Measurements from ENCODE around the gene THRSP.

The THRSP gene

GRCh38 chr11:78030429-78031325, 33.0 kb upstream of the THRSP start:
- Mint-ChIP-seq H3K27me3 (no peaks in the 10 kb centered on the region), H3K4me1 (no peaks in the 10 kb centered on the region), H3K36me3 (ENCODE audit: insufficient read depth) (no peaks in the 10 kb centered on the region), H3K27ac (ENCODE audit: low read depth) (no peak overlapping the region), H3K9me3 (no peaks in the 10 kb centered on the region), H3K4me3 (no peak overlapping the region)
- ATAC-seq (replicated peaks; ENCODE audit: extremely low read depth, poor library complexity, severe bottlenecking) (no peak), DNase-seq (ENCODE audit: low spot score in 2 of 2) (no peak)

DNA sequence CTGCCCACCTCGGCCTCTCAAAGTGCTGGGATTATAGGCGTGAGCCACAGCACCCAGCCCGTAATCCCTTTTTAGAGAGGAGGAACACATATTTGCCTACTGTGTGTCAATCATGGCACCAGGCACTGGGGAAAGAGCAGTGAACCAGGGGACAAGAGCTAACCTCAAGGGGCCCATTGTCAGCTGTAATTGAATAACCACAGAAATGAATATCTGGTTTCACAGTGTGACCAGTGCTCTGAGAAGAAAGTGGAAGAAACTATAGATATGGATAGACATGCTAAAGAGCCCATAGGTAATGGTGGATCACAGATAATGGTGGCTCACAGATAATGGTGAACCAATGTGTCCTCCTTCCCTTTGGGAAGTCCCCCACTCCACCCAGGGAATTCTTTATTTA, 32.0 kb upstream of the THRSP start:
- H3K9me3 Mint-ChIP-seq = no peaks in the 10 kb centered on the region
- DNase-seq (ENCODE audit: low spot score in 2 of 2) (no peak), ATAC-seq (replicated peaks; ENCODE audit: extremely low read depth, poor library complexity, severe bottlenecking) (no peak)
- H3K36me3 Mint-ChIP-seq (ENCODE audit: insufficient read depth) = no peaks in the 10 kb centered on the region
- no peaks in the 10 kb centered on the region for H3K27me3 Mint-ChIP-seq
- H3K27ac Mint-ChIP-seq (ENCODE audit: low read depth) = no peak overlapping the region
- H3K4me1 Mint-ChIP-seq = no peaks in the 10 kb centered on the region
- H3K4me3 Mint-ChIP-seq = no peak overlapping the region

DNA sequence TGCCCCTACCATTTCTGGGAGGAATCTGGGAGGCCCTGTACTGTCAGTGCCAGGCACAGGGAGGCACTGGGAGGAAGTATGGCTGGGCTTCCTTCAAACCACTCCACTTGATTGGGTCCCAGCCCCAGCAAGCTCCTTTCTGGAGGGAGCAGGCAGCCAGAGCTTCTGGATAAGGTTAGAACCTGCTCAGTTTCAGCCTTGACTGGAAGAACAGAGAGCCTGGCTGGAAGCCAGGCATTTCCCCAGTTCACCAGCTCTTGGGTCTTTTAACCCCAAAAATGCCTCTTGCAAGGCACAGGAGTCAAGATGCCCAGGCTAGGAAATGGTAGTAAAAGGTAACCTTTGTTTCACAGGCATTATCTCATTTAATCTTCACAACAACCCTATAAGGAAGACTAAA, 31.6 kb upstream of the THRSP start:
- Mint-ChIP-seq H3K27me3 (no peaks in the 10 kb centered on the region), H3K27ac (ENCODE audit: low read depth) (no peak overlapping the region), H3K4me3 (no peak overlapping the region), H3K36me3 (ENCODE audit: insufficient read depth) (no peaks in the 10 kb centered on the region), H3K9me3 (no peaks in the 10 kb centered on the region), H3K4me1 (no peaks in the 10 kb centered on the region)
- DNase-seq (ENCODE audit: low spot score in 2 of 2) (no peak), ATAC-seq (replicated peaks; ENCODE audit: extremely low read depth, poor library complexity, severe bottlenecking) (no peak)

- Mint-ChIP-seq H3K9me3 (no peaks in the 10 kb centered on the region), H3K4me1 (no peaks in the 10 kb centered on the region), H3K27me3 (no peaks in the 10 kb centered on the region), H3K27ac (ENCODE audit: low read depth) (no peak overlapping the region), H3K36me3 (ENCODE audit: insufficient read depth) (no peaks in the 10 kb centered on the region), H3K4me3 (no peak overlapping the region)
- ATAC-seq (replicated peaks; ENCODE audit: extremely low read depth, poor library complexity, severe bottlenecking) = no peak
- no peak for DNase-seq (ENCODE audit: low spot score in 2 of 2)
These were observed 30.6 kb upstream of the THRSP start for GRCh38 chr11:78033040-78033439.

- DNase-seq (ENCODE audit: low spot score in 2 of 2) (no peak), ATAC-seq (replicated peaks; ENCODE audit: extremely low read depth, poor library complexity, severe bottlenecking) (no peak)
- no peaks in the 10 kb centered on the region for H3K36me3 Mint-ChIP-seq (ENCODE audit: insufficient read depth)
- no peaks in the 10 kb centered on the region for H3K9me3 Mint-ChIP-seq
- no peak overlapping the region for H3K4me3 Mint-ChIP-seq
- peaks cover 2% of the 10 kb centered on the region for H3K4me1 Mint-ChIP-seq
- no peaks in the 10 kb centered on the region for H3K27me3 Mint-ChIP-seq
- no peak overlapping the region for H3K27ac Mint-ChIP-seq (ENCODE audit: low read depth)
These were observed 29.0 kb upstream of the THRSP start for GRCh38 chr11:78034623-78035022.

GRCh38 chr11:78036313-78036712, 27.3 kb upstream of the THRSP start:
- Mint-ChIP-seq H3K27me3 (no peaks in the 10 kb centered on the region), H3K9me3 (no peaks in the 10 kb centered on the region), H3K36me3 (ENCODE audit: insufficient read depth) (no peaks in the 10 kb centered on the region), H3K4me3 (no peak overlapping the region), H3K27ac (ENCODE audit: low read depth) (no peak overlapping the region), H3K4me1 (peaks cover 11% of the 10 kb centered on the region)
- ATAC-seq (replicated peaks; ENCODE audit: extremely low read depth, poor library complexity, severe bottlenecking) (no peak), DNase-seq (ENCODE audit: low spot score in 2 of 2) (no peak)

GRCh38 chr11:78037056-78037455, 26.6 kb upstream of the THRSP start:
- no peak for DNase-seq (ENCODE audit: low spot score in 2 of 2)
- no peaks in the 10 kb centered on the region for H3K9me3 Mint-ChIP-seq
- no peak for ATAC-seq (replicated peaks; ENCODE audit: extremely low read depth, poor library complexity, severe bottlenecking)
- H3K4me1 Mint-ChIP-seq = peaks cover 11% of the 10 kb centered on the region
- peak overlapping the region; percentile 39 for H3K27ac Mint-ChIP-seq (ENCODE audit: low read depth)
- H3K27me3 Mint-ChIP-seq = no peaks in the 10 kb centered on the region
- no peaks in the 10 kb centered on the region for H3K36me3 Mint-ChIP-seq (ENCODE audit: insufficient read depth)
- no peak overlapping the region for H3K4me3 Mint-ChIP-seq

DNA sequence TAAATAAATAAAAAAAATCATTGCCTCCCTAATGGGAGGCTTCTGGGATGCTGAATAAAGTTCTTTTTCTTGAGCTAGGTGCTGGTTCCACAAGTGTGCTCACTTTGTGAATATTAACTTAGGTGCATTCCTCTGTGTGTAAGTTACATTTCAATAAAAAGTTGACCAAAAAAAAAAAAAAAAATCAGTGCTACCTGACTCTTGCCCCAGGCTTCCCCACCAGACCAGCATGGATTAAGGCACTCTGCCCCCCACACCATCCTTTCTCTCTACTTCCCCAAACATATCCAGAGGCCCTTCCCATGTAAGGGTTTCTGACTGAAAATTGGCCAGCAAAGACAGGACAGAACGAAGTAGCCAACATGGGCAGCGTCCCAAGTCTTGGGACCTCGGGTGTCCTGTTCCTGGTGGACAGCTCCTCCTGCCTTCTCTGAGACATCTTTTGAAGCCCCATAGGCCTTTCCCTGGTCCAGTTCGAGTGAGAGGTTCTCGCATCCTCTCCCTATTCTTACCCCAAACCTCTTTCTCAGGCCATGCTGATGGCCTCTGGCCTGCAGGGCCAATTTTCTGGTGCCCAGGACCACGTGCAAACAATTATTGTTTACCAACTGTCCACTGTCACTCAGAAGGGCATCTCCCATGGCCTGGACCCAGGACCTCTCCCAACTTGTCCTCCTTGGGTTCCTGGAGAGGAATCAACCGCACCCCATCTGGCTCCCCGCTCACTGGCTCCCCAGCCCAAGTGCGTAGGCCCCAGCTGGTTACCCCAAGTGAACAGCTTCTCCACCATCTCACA, 25.6 kb upstream of the THRSP start:
- no peak overlapping the region for H3K4me3 Mint-ChIP-seq
- H3K27me3 Mint-ChIP-seq = no peaks in the 10 kb centered on the region
- no peak overlapping the region for H3K27ac Mint-ChIP-seq (ENCODE audit: low read depth)
- peaks cover 11% of the 10 kb centered on the region for H3K4me1 Mint-ChIP-seq
- DNase-seq (ENCODE audit: low spot score in 2 of 2) = no peak
- ATAC-seq (replicated peaks; ENCODE audit: extremely low read depth, poor library complexity, severe bottlenecking) = no peak
- no peaks in the 10 kb centered on the region for H3K9me3 Mint-ChIP-seq
- H3K36me3 Mint-ChIP-seq (ENCODE audit: insufficient read depth) = no peaks in the 10 kb centered on the region

- H3K9me3 Mint-ChIP-seq = no peaks in the 10 kb centered on the region
- no peak overlapping the region for H3K27ac Mint-ChIP-seq (ENCODE audit: low read depth)
- no peaks in the 10 kb centered on the region for H3K27me3 Mint-ChIP-seq
- no peaks in the 10 kb centered on the region for H3K36me3 Mint-ChIP-seq (ENCODE audit: insufficient read depth)
- no peak for ATAC-seq (replicated peaks; ENCODE audit: extremely low read depth, poor library complexity, severe bottlenecking)
- no peak overlapping the region for H3K4me3 Mint-ChIP-seq
- H3K4me1 Mint-ChIP-seq = peaks cover 11% of the 10 kb centered on the region
- DNase-seq (ENCODE audit: low spot score in 2 of 2) = no peak
These were observed 24.9 kb upstream of the THRSP start for GRCh38 chr11:78038697-78039313.

DNA sequence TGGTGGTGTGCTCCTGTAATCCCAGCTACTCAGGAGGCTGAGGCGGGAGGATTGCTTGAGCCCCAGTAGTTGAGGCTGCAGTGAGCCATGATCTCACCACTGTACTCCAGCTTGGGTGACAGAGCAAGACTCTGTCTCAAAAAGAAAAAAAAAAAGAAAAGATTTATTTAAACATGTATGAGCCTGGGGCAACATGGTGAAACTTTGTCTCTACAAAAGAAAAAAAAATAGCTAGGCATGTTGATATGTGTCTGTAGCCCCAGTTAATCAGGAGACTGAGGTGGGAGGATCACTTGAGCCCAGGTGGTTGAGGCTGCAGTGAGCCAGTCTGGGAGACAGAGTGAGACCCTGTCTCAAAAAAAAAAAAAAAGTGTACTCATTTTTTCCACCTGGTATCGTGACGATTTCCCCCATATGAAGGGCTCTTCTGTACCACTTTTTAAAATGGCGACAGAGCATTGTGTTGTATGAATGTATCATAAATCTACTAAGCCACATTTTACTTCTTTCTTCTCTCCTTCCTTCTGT, 24.2 kb upstream of the THRSP start:
- no peak for DNase-seq (ENCODE audit: low spot score in 2 of 2)
- peak overlapping the region; percentile 68 for H3K27ac Mint-ChIP-seq (ENCODE audit: low read depth)
- H3K9me3 Mint-ChIP-seq = no peaks in the 10 kb centered on the region
- no peak overlapping the region for H3K4me3 Mint-ChIP-seq
- no peaks in the 10 kb centered on the region for H3K27me3 Mint-ChIP-seq
- no peak for ATAC-seq (replicated peaks; ENCODE audit: extremely low read depth, poor library complexity, severe bottlenecking)
- H3K36me3 Mint-ChIP-seq (ENCODE audit: insufficient read depth) = no peaks in the 10 kb centered on the region
- peaks cover 11% of the 10 kb centered on the region for H3K4me1 Mint-ChIP-seq

DNA sequence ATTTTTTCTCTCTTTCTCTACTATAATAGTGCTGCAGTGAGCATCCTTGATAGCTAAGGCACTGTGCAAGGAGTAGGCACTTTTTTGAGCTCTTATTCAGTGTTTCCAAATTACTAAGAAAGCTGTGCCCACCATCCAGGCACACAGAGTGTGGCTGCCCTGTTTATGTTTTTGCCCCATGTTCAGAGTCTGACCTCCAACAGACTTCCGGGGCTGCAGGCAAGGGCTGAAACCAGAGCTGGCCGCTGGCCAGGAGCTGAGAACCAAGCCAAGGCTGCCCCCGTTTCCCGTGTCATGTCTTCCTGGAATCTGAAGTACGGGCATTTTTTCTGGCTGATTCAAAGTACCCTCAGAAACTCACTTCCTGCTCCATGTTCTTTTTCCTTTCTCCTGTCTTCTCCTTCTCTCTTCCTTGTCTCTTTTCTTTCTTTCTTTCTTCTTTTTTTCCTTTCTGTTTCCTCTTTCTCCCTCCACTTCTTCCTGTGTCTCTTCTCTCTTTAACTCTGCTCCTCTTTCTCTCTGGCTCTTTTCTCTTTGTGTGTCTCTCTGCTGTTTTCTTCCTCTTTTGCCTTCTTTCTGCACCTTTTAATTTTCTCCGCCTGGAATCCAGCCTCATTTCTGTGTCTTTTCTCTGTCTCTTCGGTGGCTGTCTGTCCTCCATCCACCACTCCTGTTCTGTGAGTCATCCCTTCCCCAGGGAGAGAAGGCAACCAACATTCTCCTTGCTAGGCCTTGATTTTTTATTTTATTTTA, 23.6 kb upstream of the THRSP start:
- no peak for DNase-seq (ENCODE audit: low spot score in 2 of 2)
- Mint-ChIP-seq H3K4me3 (peak overlapping the region; percentile 31), H3K4me1 (peaks cover 11% of the 10 kb centered on the region), H3K27me3 (no peaks in the 10 kb centered on the region), H3K27ac (ENCODE audit: low read depth) (peak overlapping the region; percentile 68), H3K36me3 (ENCODE audit: insufficient read depth) (no peaks in the 10 kb centered on the region), H3K9me3 (no peaks in the 10 kb centered on the region)
- peak; percentile 14 for ATAC-seq (replicated peaks; ENCODE audit: extremely low read depth, poor library complexity, severe bottlenecking)

Measured in central memory CD8-positive, alpha-beta T cell (primary cell).